GM12801 (cell line): Measurements from ENCODE around the gene KLF13.

Source experiments
- CTCF ChIP-seq: IDR thresholded peaks from one replicate; pipeline ENCODE4 v1.5.1; 2011; ENCODE audit warnings: control low read depth; ENCODE audit not compliant: insufficient read length; ENCODE audit errors: extremely low read depth

KLF13 gene

GRCh38 chr15:31328428-31328968 lies 1.9 kb downstream of the KLF13 start:
- no peak for TF ChIP-seq CTCF

- no peak for TF ChIP-seq CTCF
These were observed 2.5 kb downstream of the KLF13 start for GRCh38 chr15:31328969-31329639.

- TF ChIP-seq CTCF = no peak
These were observed 3.0 kb downstream of the KLF13 start for GRCh38 chr15:31329640-31330010.

- no peak for TF ChIP-seq CTCF
These were observed 3.6 kb downstream of the KLF13 start for GRCh38 chr15:31330111-31330785.

- no peak for TF ChIP-seq CTCF
These were observed 4.2 kb downstream of the KLF13 start for GRCh38 chr15:31330836-31331235.

- no peak for TF ChIP-seq CTCF
These were observed 4.8 kb downstream of the KLF13 start for GRCh38 chr15:31331389-31331788.

- no peak for TF ChIP-seq CTCF
These were observed 5.5 kb downstream of the KLF13 start for GRCh38 chr15:31332020-31332680.
